BE2C (cell line): Measurements from ENCODE around the gene SLC26A8.
A peak's percentile ranks its signal among the peaks of the same experiment; 100 is the strongest.

Experiments used
- DNase-seq: peaks from one replicate; pipeline ENCODE4 v3.0.0-alpha.2; 2020
- H3K27me3 ChIP-seq: fragments of 250-450 bp; sonication (Bioruptor Pico); 2 replicates; pipeline ENCODE4 v1.5.1; 2020; ENCODE audit warnings: mild to moderate bottlenecking
- H3K36me3 ChIP-seq: fragments of 250-450 bp; sonication (Bioruptor Pico); 2 replicates; pipeline ENCODE4 v1.5.1; 2020; ENCODE audit warnings: mild to moderate bottlenecking
- H3K4me1 ChIP-seq: fragments of 250-450 bp; sonication (Bioruptor Pico); 2 replicates; pipeline ENCODE4 v1.5.1; 2020
- H3K4me3 ChIP-seq: 2 replicates; pipeline ENCODE4 v1.5.1; 2011; ENCODE audit warnings: low read depth, low read length
- H3K9me3 ChIP-seq: fragments of 250-450 bp; sonication (Bioruptor Pico); 2 replicates; pipeline ENCODE4 v1.5.1; 2020
- CTCF ChIP-seq: IDR thresholded peaks from 2 replicates; pipeline ENCODE4 v1.5.1; 2012; ENCODE audit warnings: mild to moderate bottlenecking, low read depth, low read length

SLC26A8 gene

GRCh38 chr6:35969646-35970045 is 54.8 kb downstream of the SLC26A8 start:
- no peak for TF ChIP-seq CTCF
- no peaks in the 10 kb centered on the region for H3K9me3 ChIP-seq
- no peak for DNase-seq
- H3K36me3 ChIP-seq, result no peaks in the 10 kb centered on the region
- H3K4me1 ChIP-seq, result no peaks in the 10 kb centered on the region
- no peaks in the 10 kb centered on the region for H3K27me3 ChIP-seq
- H3K4me3 ChIP-seq, result no peak overlapping the region

DNA sequence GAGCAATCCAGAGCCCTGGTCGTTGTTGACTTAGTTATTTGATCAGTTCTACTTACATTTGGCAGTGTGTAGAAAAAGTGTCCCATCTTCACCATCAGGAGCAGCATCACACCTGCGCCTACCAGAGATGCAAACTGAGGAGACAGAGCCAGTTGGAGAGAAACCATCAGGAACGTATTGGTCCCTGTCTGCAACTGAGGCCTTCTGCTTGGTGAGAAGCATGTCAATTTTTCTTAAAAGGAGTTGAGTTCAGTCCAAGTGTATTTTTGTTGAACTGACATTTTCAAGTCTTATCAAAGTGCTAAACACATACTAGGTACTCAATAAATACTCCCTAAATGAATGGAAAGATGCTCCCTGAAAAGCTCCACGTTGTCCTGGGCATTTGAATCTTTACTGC is 55.6 kb downstream of the SLC26A8 start:
- Histone ChIP-seq H3K4me1 (no peaks in the 10 kb centered on the region), H3K27me3 (no peaks in the 10 kb centered on the region), H3K36me3 (no peaks in the 10 kb centered on the region), H3K9me3 (no peaks in the 10 kb centered on the region), H3K4me3 (no peak overlapping the region)
- DNase-seq, result no peak
- TF ChIP-seq CTCF, result no peak

DNA sequence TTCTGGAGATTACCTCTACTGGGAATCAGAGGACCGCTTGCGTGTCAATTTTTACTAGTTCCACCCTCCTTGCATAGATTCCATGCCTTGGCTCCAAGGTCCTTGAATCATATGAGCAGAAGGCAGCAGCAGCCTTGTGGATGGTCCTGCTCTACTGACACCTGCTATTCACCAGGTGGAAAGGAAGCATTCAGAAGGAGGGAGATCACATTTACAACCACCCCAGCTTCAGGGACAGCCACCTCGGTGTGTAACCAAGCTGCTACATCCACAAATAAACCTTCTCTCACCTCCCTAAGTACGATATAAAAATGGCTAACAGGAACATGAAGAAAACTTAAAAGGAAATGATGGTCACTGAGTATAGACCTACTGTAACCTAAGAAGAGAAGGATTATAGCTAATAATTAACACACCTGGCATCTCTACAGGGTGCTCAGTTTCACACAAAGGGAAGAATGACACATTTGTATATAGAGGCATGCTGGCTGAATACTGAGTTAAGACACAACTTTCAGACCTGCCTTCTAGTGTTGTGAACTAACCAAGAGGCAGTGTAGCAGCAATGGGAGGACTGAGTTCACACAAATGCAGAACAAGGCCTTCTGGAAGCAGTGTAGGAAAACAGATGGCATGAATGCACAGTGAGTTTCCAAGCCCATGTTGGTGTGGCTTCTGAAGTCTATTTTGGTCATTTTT is 57.2 kb downstream of the SLC26A8 start:
- H3K9me3 ChIP-seq, result no peaks in the 10 kb centered on the region
- TF ChIP-seq CTCF, result no peak
- no peak for DNase-seq
- H3K4me3 ChIP-seq, result no peak overlapping the region
- H3K27me3 ChIP-seq, result no peaks in the 10 kb centered on the region
- no peaks in the 10 kb centered on the region for H3K4me1 ChIP-seq
- no peaks in the 10 kb centered on the region for H3K36me3 ChIP-seq

- no peak for DNase-seq
- no peaks in the 10 kb centered on the region for H3K9me3 ChIP-seq
- no peak for TF ChIP-seq CTCF
- no peak overlapping the region for H3K4me3 ChIP-seq
- no peaks in the 10 kb centered on the region for H3K36me3 ChIP-seq
- no peaks in the 10 kb centered on the region for H3K4me1 ChIP-seq
- no peaks in the 10 kb centered on the region for H3K27me3 ChIP-seq
These were observed 61.5 kb downstream of the SLC26A8 start for GRCh38 chr6:35962779-35963560.

- Histone ChIP-seq H3K4me1 (no peaks in the 10 kb centered on the region), H3K36me3 (no peaks in the 10 kb centered on the region), H3K27me3 (no peaks in the 10 kb centered on the region), H3K4me3 (no peak overlapping the region), H3K9me3 (no peaks in the 10 kb centered on the region)
- TF ChIP-seq CTCF, result no peak
- no peak for DNase-seq
These were observed 64.3 kb downstream of the SLC26A8 start for GRCh38 chr6:35960187-35960586.

- H3K4me1 ChIP-seq, result no peaks in the 10 kb centered on the region
- H3K36me3 ChIP-seq, result no peaks in the 10 kb centered on the region
- TF ChIP-seq CTCF, result peak; percentile 40
- no peaks in the 10 kb centered on the region for H3K9me3 ChIP-seq
- H3K27me3 ChIP-seq, result no peaks in the 10 kb centered on the region
- no peak overlapping the region for H3K4me3 ChIP-seq
- no peak for DNase-seq
These were observed 68.5 kb downstream of the SLC26A8 start for GRCh38 chr6:35955970-35956369.
